ENCODE measurements around the gene CEP20. TPM values are rescaled to one million over a fixed set of nuclear protein-coding genes. Genes with fewer than 3 reads are reported as not detected.

The CEP20 gene
- polyA plus RNA-seq, 2 of the 4 experiments (the other 2 are of a cell fraction): 58.7 to 97.5 TPM

- no peak for TF ChIP-seq FOSL2 (IDR thresholded peaks at IDR 0.05)
- TF ChIP-seq FOSL2 (CRISPR knock-in tag; IDR thresholded peaks at IDR 0.05): peak; percentile 29; the same call in 1 of the 2 replicates
- no peak for TF ChIP-seq MAZ (IDR thresholded peaks at IDR 0.05; ENCODE audit: borderline replicate concordance, low read depth, low read length)
- no peak for TF ChIP-seq CHD4 (IDR thresholded peaks at IDR 0.05; ENCODE audit: borderline replicate concordance)
- TF ChIP-seq JUN (IDR thresholded peaks at IDR 0.05): 0 out of 5 replicates have a peak, but pooled peaks of 1 of the 2 experiments have one; percentile 24
- no peak for TF ChIP-seq POLR2A (IDR thresholded peaks at IDR 0.05; ENCODE audit: low read length)
- TF ChIP-seq SMC3 (IDR thresholded peaks at IDR 0.05): peak; percentile 84
- TF ChIP-seq MAX (IDR thresholded peaks at IDR 0.05): peak; percentile 88
Observed at GRCh38 chr16:15874745-15875314, 13.6 kb downstream of the CEP20 start (continued).

- no peak overlapping the region for H3K4me3 ChIP-seq
- WGBS (ENCODE audit: missing lambda C conversion rate): 95% methylated on average over 1 of the region's 1 CpG
- H3K4me1 ChIP-seq: peaks cover 40% of the 10 kb centered on the region
- H3K9me3 ChIP-seq: no peaks in the 10 kb centered on the region
- H3K4me2 ChIP-seq: no peak overlapping the region
- FAIRE-seq: no peak
- no peak for ATAC-seq
- DNase-seq (ENCODE audit: low read depth in 1 of 2, low spot score in 1 of 2): no peak
- ChIA-PET CTCF (interaction anchor here (0.6 to 4.8 kb wide), 22 partner anchors 10 to 253 kb away, joined by 3 to 28 read pairs (median 8); partner anchors contain the start of gene CEP20), POLR2A (no interaction called here)
- H3K27ac ChIP-seq: peak overlapping the region in 1 of 2 experiments; percentile 90; a peak in 2 of 6 replicates
- no peak for TF ChIP-seq FOXS1 (CRISPR knock-in tag; IDR thresholded peaks at IDR 0.05)
- TF ChIP-seq EHMT2 (IDR thresholded peaks at IDR 0.05; ENCODE audit: low read depth): no peak
- no peak for TF ChIP-seq HOXB13 (CRISPR knock-in tag; IDR thresholded peaks at IDR 0.05; ENCODE audit: low read depth)
- TF ChIP-seq RNF2 (IDR thresholded peaks at IDR 0.05; ENCODE audit: borderline replicate concordance, low read depth): no peak
- no peak for TF ChIP-seq JUN (IDR thresholded peaks at IDR 0.05)
- TF ChIP-seq FOSL2 (IDR thresholded peaks at IDR 0.05): no peak
- no peak for TF ChIP-seq FOSL2 (CRISPR knock-in tag; IDR thresholded peaks at IDR 0.05)
- TF ChIP-seq ZNF302 (CRISPR knock-in tag; IDR thresholded peaks at IDR 0.05): no peak
- TF ChIP-seq RARB (CRISPR knock-in tag; IDR thresholded peaks at IDR 0.05): no peak
- no peak for TF ChIP-seq FOSB (CRISPR knock-in tag; IDR thresholded peaks at IDR 0.05)
- no peak for TF ChIP-seq PBX3 (IDR thresholded peaks at IDR 0.05)
- TF ChIP-seq EP300 (IDR thresholded peaks at IDR 0.05): no peak
- no peak for TF ChIP-seq CBX8 (IDR thresholded peaks at IDR 0.05)
- TF ChIP-seq KDM5A (IDR thresholded peaks at IDR 0.05): no peak
- no peak for TF ChIP-seq TFCP2L1 (CRISPR knock-in tag; IDR thresholded peaks at IDR 0.05)
- no peak for TF ChIP-seq HOXB5 (CRISPR knock-in tag; IDR thresholded peaks at IDR 0.05)
- no peak for TF ChIP-seq ZFP36 (IDR thresholded peaks at IDR 0.05; ENCODE audit: borderline replicate concordance, partially characterized antibody)
- no peak for TF ChIP-seq MYC (IDR thresholded peaks at IDR 0.05; ENCODE audit: borderline replicate concordance, low read length)
Observed at GRCh38 chr16:15873737-15874136, 14.7 kb downstream of the CEP20 start.

- Histone ChIP-seq H3K27ac (peak overlapping the region in 1 of 2 experiments; percentile 30; a peak in 1 of 6 replicates), H3K4me2 (no peak overlapping the region), H3K9me3 (no peaks in the 10 kb centered on the region), H3K4me3 (no peak overlapping the region), H3K4me1 (peaks cover 36% of the 10 kb centered on the region)
- ChIA-PET POLR2A (no interaction called here), CTCF (interaction anchor here (0.6 to 4.8 kb wide), 13 partner anchors 15 to 254 kb away, joined by 3 to 26 read pairs (median 7); no protein-coding TSS in a partner anchor)
- 86% methylated on average over 2 of the region's 2 CpGs for WGBS (ENCODE audit: missing lambda C conversion rate)
- ATAC-seq: no peak
- FAIRE-seq: no peak
- DNase-seq (ENCODE audit: low read depth in 1 of 2, low spot score in 1 of 2): no peak
- TF ChIP-seq MAFK (IDR thresholded peaks at IDR 0.05; ENCODE audit: partially characterized antibody) (no peak), HDAC2 (IDR thresholded peaks at IDR 0.05) (no peak), HMGXB4 (CRISPR knock-in tag; IDR thresholded peaks at IDR 0.05; ENCODE audit: borderline replicate concordance) (no peak), HOXB13 (CRISPR knock-in tag; IDR thresholded peaks at IDR 0.05; ENCODE audit: low read depth) (no peak), MAX (IDR thresholded peaks at IDR 0.05) (no peak), NPAS2 (CRISPR knock-in tag; IDR thresholded peaks at IDR 0.05; ENCODE audit: borderline replicate concordance) (no peak), CBX8 (IDR thresholded peaks at IDR 0.05) (no peak), E2F6 (IDR thresholded peaks at IDR 0.05; ENCODE audit: borderline replicate concordance, low read depth) (no peak), HOXA7 (CRISPR knock-in tag; IDR thresholded peaks at IDR 0.05) (no peak), ZSCAN20 (CRISPR knock-in tag; IDR thresholded peaks at IDR 0.05) (no peak), BCL3 (IDR thresholded peaks at IDR 0.05) (no peak)
Observed at GRCh38 chr16:15873301-15873700, 15.1 kb downstream of the CEP20 start.

Measured in A549 (cell line).